DOHH2 (cell line): ENCODE results near the gene TMEM248.

Experiments
- H3F3A ChIP-seq: fragments of 200-600 bp; sonication (generic), shearing (Covaris generic); 2 replicates; pipeline ENCODE4 v1.6.0; 2016; ENCODE audit warnings: antibody characterized with exemption, mild to moderate bottlenecking; ENCODE audit not compliant: control insufficient read depth, insufficient read depth
- H3K27ac ChIP-seq: fragments of 200-600 bp; sonication (generic); 2 replicates; pipeline ENCODE4 v1.5.1; 2014; ENCODE audit warnings: low read depth, mild to moderate bottlenecking, low read length, moderate library complexity
- H3K27me3 ChIP-seq: fragments of 200-600 bp; sonication (generic); 2 replicates; pipeline ENCODE4 v1.6.1; 2014; ENCODE audit warnings: mild to moderate bottlenecking, low read length, mixed read lengths; ENCODE audit not compliant: control insufficient read depth
- H3K36me3 ChIP-seq: fragments of 200-600 bp; sonication (generic); 2 replicates; pipeline ENCODE4 v1.6.1; 2014; ENCODE audit warnings: mild to moderate bottlenecking, low read length, moderate library complexity, mixed read lengths; ENCODE audit not compliant: control insufficient read depth
- H3K4me1 ChIP-seq: fragments of 200-600 bp; sonication (generic); 2 replicates; pipeline ENCODE4 v1.6.1; 2014; ENCODE audit warnings: mild to moderate bottlenecking, low read length, mixed read lengths; ENCODE audit not compliant: control insufficient read depth
- H3K4me2 ChIP-seq: fragments of 200-600 bp; sonication (generic); 2 replicates; pipeline ENCODE4 v1.6.0; 2014; ENCODE audit warnings: mild to moderate bottlenecking, low read length, moderate library complexity
- H3K4me3 ChIP-seq: fragments of 200-600 bp; sonication (generic); 2 replicates; pipeline ENCODE4 v1.5.1; 2014; ENCODE audit warnings: mild to moderate bottlenecking, low read length, mixed read lengths
- H3K79me2 ChIP-seq: fragments of 200-600 bp; sonication (generic); 2 replicates; pipeline ENCODE4 v1.6.1; 2014; ENCODE audit warnings: mild to moderate bottlenecking, low read length, mixed read lengths; ENCODE audit not compliant: control insufficient read depth
- H3K9me2 ChIP-seq: fragments of 200-600 bp; sonication (generic); replicated peaks from 2 replicates; pipeline ENCODE4 v1.6.1; 2014; ENCODE audit warnings: mild to moderate bottlenecking, low read length, mixed read lengths; ENCODE audit not compliant: control insufficient read depth
- H3K9me3 ChIP-seq: fragments of 200-600 bp; sonication (generic); 2 replicates; pipeline ENCODE4 v1.6.1; 2014; ENCODE audit warnings: antibody characterized with exemption, low read length, mixed read lengths; ENCODE audit not compliant: control insufficient read depth, insufficient read depth
- H4K20me1 ChIP-seq: fragments of 200-600 bp; sonication (generic); 2 replicates; pipeline ENCODE4 v1.6.0; 2014; ENCODE audit warnings: low read depth, mild to moderate bottlenecking, antibody characterized with exemption, low read length, moderate library complexity; ENCODE audit not compliant: control insufficient read depth, insufficient read depth
- CTCF ChIP-seq: fragments of 200-600 bp; sonication (generic); IDR thresholded peaks from one replicate; pipeline ENCODE4 v1.5.1; 2014; ENCODE audit warnings: antibody characterized with exemption, mild to moderate bottlenecking, low read depth, low read length; ENCODE audit not compliant: poor library complexity, severe bottlenecking
- EZH2phosphoT487 ChIP-seq: fragments of 200-600 bp; sonication (generic); IDR thresholded peaks from 2 replicates; pipeline ENCODE4 v1.6.1; 2017; ENCODE audit warnings: borderline replicate concordance, mild to moderate bottlenecking, antibody characterized with exemption, low read length, moderate library complexity, mixed read lengths

Gene TMEM248

GRCh38 chr7:66899552-66900280, 21.3 kb upstream of the TMEM248 start:
- H4K20me1 ChIP-seq: no peaks in the 10 kb centered on the region
- no peaks in the 10 kb centered on the region for H3K4me1 ChIP-seq
- H3K9me3 ChIP-seq: no peaks in the 10 kb centered on the region
- H3K27ac ChIP-seq: no peak overlapping the region
- H3K36me3 ChIP-seq: peaks cover 34% of the 10 kb centered on the region
- no peak for TF ChIP-seq CTCF
- TF ChIP-seq EZH2phosphoT487: no peak
- no peaks in the 10 kb centered on the region for H3K79me2 ChIP-seq
- no peaks in the 10 kb centered on the region for H3K27me3 ChIP-seq
- H3K9me2 ChIP-seq: no peaks in the 10 kb centered on the region
- no peaks in the 10 kb centered on the region for H3F3A ChIP-seq
- no peak overlapping the region for H3K4me3 ChIP-seq
- H3K4me2 ChIP-seq: no peak overlapping the region

DNA sequence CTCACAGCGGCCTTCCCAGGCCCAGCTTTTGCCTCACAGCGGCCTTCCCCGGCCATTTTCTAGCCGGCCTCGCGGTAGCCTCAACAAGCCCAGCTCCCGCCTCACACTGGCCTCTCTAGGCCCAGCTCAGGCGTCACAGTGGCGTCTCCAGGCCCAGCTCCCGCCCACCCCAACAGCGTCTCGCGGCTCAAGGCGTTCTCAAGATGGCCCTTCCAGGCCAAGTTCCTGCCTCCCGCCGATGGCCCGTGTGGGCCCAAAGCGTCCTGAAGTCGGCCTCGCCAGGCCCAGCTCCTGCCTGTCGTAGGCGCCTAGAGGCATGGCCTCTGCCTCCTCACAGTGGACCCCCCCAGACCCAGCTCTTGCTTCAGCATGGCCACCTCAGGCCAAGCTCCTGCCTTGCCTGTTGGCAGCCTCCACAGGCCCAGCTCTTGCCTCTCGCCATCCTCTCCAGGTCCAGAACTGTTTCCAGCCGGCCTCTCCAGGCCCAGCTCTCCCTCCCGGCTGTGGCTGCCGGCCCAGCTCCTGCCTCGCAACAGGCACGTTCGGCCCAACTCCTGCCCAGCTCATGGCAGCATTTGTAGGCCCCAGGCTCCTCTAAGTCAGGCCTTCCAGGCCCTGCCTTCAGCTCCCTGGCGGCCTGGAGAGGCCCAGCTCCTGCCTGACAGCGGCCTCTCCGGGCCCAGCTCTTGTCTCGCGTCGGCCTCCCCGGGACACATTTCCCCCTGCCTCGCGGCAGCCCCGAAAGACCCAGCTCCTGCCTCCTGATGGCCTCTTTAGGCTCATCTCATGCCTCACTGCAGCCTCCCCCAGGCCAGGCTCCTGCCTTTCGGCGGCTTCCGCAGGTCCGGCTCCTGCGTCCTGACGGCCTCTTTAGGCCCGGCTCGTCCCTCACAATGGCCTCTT, 18.8 kb upstream of the TMEM248 start:
- H4K20me1 ChIP-seq: no peaks in the 10 kb centered on the region
- peaks cover 30% of the 10 kb centered on the region for H3K36me3 ChIP-seq
- H3F3A ChIP-seq: 0 out of 2 replicates have a peak, but pooled peaks cover 3% of the 10 kb centered on the region
- no peaks in the 10 kb centered on the region for H3K27me3 ChIP-seq
- H3K9me3 ChIP-seq: no peaks in the 10 kb centered on the region
- H3K27ac ChIP-seq: no peak overlapping the region
- TF ChIP-seq EZH2phosphoT487 (no peak), CTCF (no peak)
- no peaks in the 10 kb centered on the region for H3K4me1 ChIP-seq
- H3K9me2 ChIP-seq: no peaks in the 10 kb centered on the region
- H3K79me2 ChIP-seq: no peaks in the 10 kb centered on the region
- no peak overlapping the region for H3K4me2 ChIP-seq
- H3K4me3 ChIP-seq: no peak overlapping the region

GRCh38 chr7:66902844-66903180, 18.2 kb upstream of the TMEM248 start:
- Histone ChIP-seq H3K9me3 (no peaks in the 10 kb centered on the region), H3K4me3 (no peak overlapping the region), H3K27ac (no peak overlapping the region), H3K9me2 (no peaks in the 10 kb centered on the region), H3K36me3 (peaks cover 24% of the 10 kb centered on the region), H4K20me1 (no peaks in the 10 kb centered on the region), H3K4me1 (no peaks in the 10 kb centered on the region), H3F3A (0 out of 2 replicates have a peak, but pooled peaks cover 3% of the 10 kb centered on the region), H3K27me3 (no peaks in the 10 kb centered on the region), H3K4me2 (no peak overlapping the region), H3K79me2 (no peaks in the 10 kb centered on the region)
- TF ChIP-seq EZH2phosphoT487 (no peak), CTCF (no peak)
